GM23248 (cell line): ENCODE data around the gene ARHGEF37.

Source experiments
- EZH2 ChIP-seq: fragments of 200-600 bp; sonication (generic); IDR thresholded peaks from 2 replicates; pipeline ENCODE4 v1.6.1; 2018; ENCODE audit warnings: antibody characterized with exemption, mild to moderate bottlenecking; ENCODE audit not compliant: insufficient read depth, poor library complexity, severe bottlenecking
- EZH2phosphoT487 ChIP-seq: fragments of 200-600 bp; sonication (generic); IDR thresholded peaks from 2 replicates; pipeline ENCODE4 v1.6.1; 2018; ENCODE audit warnings: antibody characterized with exemption, moderate library complexity, mild to moderate bottlenecking, low read depth; ENCODE audit not compliant: insufficient read depth

DNA sequence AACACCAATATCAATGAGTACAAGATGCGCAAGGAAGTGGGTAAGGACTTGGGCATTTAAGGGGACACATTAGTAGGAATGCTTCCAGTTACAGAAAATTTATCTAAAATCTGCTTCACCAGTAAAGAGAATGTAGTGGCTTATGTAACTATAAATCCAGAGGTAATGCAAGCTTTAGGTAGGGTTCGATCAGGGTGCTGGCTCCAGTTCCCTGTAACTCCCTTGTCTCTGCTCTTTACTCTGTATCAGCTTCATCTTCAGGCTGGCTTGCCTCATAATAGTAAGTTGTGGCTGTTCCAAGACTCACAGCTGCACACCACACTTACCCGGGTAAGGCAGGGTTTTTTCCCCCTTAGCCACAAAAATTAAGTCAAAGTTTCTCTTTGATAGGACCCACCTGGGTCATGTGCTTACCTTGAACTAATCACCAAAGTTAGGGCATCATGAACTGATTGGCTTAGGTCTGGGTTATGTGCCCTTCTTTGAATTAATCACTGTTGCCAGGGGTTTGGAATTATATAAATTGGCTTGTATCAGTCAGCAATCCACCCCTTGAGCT, 35.5 kb downstream of the ARHGEF37 start:
- no peak for TF ChIP-seq EZH2
- TF ChIP-seq EZH2phosphoT487: no peak
